Inflammatory macrophage treated with lipopolysaccharide for 4 hours (primary cell): Measurements from ENCODE around the gene LRRC15.

ENCODE experiments used
- DNase-seq: peaks from one replicate; pipeline ENCODE4 v3.0.0-alpha.2; 2020

Gene LRRC15

DNA sequence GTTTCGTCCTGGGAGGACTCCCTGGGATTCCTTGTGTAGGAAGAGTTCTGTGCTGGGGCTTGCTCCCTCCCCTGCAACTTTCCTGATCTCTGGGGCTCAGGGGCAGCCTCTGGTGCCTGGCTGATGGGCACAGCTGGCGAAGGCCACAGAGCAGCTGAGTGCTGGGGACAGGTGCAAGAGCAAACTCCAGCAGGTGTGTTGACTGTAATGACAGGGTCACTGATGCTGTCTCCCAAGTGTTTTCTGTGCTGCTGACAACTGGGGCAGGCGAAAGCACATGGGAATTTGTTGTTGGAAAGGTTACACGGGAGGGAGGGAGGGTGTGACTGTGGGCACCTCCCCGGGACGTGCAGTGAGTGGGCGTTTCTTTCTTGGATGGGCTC is 40.0 kb downstream of the LRRC15 start:
- no peak for DNase-seq

DNA sequence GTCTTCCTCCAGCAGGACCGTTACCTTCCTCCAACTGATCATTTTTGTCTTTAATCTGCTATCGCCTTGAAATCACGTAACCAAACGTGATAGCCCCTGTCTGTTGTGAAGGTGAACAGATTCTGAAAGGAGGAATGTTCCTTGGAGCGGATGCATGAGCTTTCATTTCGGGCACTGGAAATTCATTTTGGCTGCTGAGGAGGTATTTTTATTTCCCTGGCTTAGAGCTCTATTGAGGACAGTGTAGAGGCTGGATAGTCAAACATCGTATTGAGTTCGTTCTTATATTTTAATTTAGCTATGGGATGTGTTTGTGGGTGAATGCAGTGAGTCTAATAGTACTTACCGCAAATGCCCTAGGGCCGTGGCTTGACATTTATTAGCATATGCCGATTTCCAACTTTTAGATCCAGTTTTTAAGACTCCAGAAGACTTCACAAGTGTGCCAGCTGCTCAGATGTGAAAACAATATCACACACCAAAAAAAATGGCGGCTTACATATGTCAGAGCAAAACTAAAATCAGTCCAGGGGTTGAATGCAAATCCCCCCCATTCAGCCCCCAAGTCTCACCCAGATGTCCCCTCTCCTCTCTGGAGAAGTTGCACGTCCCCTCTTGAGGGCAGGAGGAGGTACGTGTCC is 40.5 kb downstream of the LRRC15 start:
- DNase-seq, result no peak

DNA sequence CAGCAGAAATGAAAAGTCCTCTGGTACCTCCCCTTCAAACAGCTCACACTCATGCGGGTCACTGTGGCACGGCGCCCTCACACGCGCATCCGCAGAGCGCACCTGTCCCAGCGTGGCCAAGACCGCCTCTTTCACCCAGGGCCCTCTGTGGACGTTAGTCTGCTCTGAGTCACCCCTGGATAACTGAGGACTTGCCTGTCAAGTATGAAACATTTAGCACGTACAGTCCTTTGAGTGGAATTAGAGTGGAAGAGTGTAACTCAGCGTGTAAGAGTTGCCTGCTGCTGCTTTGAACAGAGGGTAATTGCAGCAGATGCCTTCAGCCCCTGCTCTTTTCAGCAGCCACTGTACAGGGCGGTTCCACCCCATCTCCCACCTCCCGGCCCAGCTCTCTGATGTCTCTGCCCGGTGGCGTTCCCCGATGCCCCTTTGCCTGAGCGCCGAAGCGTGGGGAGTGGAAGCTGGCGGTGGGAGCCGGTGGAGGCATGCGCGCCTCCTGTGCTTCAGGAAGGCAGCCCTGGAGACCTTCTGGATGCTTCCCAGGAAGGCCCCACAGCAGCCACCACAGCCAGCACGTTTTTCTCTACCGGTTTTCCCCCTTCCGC is 41.4 kb downstream of the LRRC15 start:
- DNase-seq, result no peak

DNA sequence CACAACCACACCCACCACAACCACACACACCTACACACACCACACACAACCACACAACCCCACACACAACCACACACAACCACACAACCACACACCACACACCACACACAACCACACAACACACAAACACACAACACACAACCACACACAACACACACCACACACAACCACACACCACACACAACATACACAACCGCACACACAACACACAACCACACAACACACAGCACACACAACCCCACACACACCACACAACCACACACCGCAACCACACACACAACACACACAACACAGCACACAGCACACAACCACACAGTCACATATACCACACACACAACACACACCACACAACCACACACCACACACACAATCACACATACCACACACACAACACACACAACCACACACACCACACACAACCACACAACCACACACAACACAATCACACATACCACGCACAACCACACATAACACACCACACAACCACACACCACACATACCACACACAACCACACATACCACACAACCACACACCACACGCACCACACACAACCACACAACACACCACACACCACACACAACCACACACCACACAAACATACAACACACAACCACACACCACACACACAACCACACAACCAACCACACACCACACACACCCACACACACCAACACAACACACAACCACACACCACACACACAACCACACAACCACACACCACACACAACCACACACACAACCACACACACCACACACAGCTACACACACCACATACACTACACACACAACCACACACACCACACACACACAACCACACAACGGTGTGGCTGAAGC is 42.1 kb downstream of the LRRC15 start:
- DNase-seq, result no peak

DNA sequence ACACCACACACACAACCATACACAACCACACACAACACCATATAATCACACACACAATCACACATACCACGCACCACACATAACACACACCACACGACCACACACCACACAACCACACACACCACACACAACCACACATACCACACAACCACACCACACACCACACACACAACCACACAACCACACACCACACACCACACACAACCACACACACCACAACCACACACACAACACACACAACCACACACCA is 42.6 kb downstream of the LRRC15 start:
- no peak for DNase-seq

DNA sequence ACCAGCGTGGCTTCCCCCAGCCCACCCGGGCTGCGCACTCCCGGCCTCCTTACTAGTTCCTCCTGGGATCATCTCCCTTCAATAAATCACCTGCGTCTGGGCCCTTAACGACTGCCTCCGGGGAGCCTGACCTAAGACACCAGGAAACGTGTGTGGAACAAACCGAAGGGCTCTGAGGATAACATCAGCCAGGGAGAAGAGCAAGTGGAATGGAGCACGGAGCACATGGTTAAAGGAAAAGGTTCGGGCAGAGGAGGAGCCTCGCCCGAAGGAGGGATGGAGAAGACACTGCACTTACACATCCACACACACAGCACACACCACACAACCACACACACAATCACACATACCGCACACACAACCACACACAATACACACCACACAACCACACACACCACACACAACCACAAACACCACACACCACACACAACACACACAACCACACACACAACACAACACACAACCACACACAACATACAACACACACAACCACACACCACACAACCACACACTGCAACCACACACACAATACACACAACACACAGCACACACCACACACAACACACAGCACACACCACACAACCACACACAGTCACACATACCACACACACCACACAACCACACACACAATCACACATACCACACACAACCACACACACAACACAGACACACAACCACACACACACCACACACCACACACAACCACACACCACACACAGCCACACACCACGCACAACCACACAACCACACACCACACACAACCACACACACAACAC is 43.2 kb downstream of the LRRC15 start:
- no peak for DNase-seq

DNA sequence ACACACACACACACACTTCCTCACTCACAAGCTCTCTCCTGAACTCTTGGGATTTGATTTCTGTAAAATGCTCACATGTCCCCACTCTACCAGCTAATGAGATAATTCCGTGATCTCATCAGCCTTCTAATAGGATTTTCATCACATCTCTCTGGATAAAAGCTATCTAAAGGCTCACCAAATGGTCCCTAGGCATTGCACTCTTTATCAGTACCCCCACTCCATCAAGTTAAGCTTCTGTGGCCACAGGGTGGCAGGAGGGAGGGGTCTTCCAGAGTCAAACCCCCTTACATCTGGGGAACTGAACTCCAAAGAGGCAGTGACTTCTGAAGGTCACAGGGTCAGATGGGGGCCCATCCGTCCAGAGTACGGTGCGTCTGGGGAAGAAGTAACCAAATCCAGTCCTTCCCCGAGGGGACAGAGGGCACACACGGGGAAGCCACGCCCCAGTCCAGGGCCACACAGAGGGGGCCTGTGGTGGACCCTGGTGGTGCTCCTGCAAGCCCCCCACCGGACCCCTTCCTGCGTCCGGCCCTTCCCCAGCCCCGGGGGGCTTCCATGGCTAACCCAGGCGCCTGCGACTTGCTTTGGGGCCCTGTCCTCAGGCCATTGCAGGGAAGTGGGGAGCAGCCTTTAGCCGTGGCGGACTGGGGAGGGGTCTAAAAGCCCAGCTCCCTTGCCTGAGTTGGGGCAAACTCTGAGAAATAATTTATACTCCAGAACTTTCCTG is 44.0 kb downstream of the LRRC15 start:
- no peak for DNase-seq

DNA sequence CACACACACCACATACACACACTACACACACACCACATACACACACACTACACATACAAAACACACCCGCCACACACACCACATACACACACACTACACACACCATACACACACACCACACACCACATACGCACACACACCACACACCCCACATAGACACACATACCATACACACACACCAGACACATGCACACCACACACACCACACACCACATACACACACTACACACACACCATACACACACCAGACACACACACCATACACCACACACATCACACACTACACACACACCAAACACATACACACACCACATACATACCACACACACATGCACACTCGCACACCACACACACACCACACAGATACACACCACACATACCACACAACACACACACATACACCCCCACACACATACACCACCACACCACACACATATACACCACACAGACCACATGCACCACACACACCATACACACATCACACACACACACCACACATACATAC is 44.7 kb downstream of the LRRC15 start:
- DNase-seq, result no peak

DNA sequence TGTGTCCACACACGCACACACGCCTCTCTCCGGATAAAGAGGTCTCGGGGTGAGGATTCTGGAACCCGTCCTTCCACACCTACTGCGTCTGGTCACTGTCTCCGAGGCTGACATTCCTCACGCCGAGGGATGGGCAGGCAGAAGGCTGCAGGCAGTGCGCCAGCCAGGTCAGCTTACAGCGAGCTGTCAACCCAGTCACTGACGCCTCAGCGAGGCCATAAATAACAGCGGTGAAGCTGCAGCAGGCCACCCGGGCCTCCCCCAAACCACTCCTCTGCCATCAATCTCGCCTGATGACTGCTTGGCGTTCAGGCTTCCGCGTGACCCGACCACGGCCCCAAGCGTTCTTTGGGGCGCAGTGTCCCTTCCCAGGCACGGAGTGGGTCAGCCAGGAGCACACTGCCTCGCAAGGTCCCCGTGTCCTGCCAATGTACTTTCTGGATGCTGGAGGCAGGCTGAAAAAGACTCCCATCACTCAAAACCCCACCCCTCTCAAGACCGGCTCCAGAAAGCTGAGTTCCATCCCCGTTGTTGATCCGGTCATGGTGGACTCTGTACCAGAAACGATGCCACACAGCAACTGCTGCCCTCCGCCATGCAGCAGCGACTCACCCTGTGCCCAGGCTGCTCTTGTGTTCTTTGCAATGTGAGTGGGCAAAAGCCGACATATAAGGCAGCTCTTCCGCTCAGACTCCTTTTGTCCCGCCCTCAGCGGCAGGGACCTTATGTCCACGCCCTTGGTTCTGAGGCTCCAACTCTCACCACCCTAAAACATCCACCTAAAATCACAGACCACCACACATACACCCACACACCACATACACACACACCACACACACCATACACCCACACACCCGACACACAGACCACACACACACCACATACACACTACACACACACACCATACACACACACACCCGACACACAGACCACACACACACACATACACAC is 45.5 kb downstream of the LRRC15 start:
- DNase-seq, result peak; percentile 57

DNA sequence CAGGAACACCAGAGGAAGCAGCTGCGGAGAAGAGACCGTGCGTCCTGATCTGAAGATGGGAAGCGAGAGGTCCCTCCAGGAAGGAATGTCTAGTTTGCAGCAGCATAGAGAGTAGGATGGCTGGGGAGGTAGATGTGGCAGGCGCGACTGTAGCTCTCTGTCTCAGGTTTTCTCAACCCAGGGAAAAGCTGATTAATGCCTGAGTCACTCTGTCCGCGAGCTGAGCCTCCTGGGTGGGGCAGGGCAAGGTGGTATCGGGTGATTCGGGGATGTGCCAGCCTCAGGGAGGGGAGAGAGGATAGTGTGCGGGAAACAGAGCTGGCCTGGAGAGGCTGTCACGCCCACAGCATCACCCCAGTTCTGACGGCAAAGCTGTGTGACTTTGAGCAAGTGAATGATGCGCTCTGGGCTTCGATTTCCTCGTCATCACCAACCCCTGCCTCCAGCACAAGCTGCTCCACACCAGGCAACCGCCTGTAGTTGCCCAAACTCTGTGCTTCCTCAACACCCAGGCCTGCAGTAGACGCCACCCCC is 46.8 kb downstream of the LRRC15 start:
- peak; percentile 19 for DNase-seq

DNA sequence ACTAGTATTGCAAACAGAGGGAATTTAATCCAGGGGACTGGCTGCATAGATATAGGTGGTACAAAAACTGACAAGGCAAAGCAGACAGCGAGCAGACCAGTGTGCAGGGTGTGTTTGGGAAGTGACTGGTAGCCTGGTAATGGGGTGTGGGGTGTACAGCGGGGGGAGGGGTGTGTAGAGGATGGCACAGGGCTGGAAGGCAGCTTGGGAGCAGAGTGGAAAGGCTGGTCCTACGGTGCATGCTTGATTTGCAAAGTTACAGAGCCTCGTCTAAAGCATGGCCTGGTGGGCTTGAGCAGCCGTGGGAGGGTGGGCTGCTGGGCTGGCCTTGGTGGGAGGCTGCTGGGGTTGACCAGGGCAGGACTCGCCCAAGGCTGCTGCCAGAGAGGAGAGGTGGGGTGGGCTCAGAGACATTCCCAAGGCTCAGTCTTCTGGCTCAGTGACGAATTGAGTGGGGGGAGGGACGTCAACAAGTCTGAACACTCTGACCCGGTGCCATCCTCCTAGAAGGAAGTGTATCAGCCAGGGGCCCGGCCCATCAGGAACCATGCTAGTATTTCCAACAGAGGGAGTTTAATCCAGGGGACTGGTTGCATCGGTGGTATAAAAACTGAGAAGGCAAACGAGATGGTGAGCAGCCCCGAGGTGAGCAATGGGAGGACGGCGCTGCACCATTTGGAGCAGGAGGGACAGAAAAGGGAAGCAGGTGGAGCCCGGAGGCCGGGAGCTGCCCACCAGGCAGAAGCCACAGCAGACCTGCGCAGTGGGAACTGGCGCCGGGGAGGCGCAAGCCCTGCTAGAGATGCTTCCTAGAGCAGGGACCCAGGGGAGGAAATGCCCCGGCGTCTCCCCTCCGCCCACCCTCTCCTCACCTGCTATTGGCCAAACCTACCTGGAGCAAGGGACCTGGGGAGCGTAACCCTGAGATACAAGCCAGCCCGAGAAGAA is 47.6 kb downstream of the LRRC15 start:
- no peak for DNase-seq

DNA sequence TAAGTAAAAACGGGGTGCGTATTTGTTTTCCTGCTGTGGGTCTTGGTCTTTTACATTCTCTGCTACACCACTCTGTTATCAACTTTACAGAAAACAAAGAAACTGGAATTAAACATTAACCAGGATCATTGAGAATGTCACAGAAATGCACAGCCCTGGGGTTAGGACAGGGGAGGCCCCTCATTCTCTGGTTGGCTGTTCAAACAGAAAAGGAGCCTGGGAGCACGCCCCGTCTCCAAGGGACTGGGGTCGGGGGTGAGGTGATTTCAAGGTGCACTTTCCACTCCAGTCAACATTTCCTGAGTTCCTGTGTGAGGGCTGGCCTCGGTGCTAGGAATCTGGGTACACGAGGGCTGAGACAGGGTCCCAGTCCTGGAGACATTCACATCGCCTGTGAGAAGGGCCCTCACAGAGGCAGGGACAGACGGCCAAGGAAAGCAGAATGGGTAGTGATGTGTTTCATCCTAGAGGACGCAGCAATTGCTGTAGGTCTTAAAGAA is 48.7 kb downstream of the LRRC15 start:
- no peak for DNase-seq

DNA sequence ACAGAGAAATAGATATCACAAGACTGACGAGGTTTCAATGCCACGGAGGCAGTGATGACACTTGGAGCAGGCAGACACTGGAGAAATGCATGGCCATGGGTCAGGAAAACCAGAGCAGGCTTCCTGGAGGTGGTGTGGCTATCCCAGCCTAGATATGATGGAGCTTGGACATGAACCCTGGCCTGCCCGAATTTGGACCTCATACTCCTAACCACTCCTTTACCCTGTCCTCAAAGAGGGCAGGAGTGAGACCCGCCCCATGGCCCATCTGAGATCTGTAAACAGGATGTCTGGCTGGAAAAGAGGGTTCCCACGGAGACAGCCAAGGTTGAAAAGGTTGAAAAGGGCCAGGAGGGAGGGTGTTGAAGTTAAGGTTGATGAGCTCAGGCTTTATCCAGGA is 49.4 kb downstream of the LRRC15 start:
- no peak for DNase-seq

DNA sequence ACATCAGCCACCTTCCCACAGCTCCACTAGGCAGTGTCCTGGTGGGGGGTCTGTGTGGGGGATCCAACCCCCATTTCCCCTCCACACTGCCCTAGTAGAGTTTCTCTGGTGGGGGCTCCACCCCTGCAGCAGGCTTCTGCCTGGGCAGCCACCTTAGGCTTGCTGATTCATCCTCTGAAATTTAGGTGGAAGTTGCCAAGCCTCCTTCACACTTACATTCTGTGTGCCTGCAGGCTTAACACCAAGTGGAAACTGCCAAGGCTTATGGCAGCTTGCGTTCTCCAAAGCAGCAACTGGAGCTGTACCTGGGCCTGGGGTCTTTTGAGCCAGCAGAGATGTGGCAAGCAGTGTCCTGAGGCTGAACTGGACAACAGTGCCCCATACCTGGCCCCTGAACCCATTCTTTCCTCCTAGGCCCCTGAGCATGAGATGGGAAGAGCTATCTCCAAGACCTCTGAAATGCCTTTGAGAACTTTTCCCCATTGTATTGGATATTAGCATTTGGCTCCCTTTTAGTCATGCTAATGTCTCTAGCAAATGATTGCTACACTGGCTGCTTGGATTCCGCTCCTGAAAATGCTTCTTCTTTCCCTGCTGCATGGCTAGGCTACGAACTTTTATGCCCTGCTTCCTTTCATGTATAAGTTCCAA is 50.9 kb downstream of the LRRC15 start:
- DNase-seq, result no peak

DNA sequence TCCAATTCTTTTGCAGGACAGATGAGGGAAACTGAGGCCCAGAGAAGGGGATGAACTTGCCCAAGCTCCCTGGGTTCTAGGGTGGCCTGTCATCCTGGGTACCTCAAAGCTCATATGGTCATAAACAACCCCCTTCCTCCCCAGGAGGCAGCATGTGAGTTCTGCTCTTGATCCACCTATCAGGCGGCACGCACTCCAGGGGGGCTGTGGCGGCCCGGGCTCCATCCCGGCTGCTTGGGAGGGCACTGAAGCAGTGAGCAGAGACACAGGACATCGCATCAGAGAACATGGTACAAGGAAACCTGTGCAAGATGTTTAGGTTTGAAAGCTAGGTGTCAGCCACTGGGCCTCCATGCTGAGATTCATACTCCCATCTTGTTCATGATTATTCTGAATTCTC is 52.6 kb downstream of the LRRC15 start:
- DNase-seq, result no peak

DNA sequence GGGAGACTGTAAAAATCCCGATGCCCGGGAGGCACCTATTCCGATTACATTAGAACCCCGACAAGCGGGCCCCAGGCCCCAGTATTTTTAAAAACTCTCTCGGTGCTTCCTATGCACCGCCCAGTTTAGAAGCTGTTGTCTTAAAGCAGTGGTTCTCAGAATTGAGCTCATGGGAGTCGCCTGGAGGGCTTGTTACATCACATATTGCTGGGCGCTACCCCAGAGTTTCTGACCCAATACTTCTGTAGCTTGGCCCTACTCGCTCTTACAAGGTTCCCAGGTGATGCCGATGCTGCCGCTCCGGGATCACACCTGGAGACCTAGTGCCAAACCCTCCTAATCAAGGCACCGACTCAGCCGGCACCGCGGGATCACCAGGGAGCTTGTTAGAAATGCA is 53.6 kb downstream of the LRRC15 start:
- no peak for DNase-seq

DNA sequence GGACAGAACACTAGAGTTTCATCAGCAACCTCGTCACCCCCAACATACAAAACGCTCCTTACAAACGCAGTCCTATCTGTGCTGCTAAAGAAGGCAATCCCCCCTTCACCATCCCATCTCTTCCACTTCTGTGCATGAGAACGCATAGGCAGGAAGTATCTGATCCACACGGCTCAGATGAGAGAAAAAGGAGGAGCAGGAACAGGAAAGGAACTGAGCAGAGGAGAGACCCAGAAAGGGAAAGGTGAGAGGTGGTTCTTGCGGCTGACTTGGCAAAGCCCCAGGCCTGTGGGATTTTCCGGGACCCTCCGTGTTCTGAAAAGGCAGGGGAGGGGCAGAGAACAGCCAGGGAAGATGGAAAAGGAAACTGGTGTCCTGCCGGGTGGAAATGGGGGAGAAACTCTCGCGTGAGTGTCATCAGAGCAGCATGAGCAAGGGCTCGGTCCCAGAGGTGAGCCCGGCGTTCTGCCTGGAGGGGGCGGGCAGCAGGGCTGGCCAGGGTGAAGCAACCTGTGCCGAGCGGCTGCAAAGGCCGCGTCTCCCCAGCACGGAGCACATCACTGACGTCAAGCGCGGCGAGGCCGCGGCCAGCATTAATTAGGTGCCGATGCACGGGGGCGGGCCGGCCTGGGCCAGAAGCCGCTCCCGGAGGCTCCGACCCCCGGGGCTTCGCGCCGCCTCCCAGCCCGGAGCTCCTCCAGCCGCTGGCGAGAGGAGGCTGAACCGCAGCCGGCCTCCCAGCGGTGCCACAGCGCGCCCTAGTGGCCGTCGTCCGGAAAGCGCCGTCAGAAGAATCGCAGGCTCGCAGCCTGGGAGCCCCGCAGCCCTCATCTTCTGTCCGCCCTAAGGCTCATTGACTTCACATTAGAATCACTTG is 54.2 kb downstream of the LRRC15 start:
- peak; percentile 71 for DNase-seq

DNA sequence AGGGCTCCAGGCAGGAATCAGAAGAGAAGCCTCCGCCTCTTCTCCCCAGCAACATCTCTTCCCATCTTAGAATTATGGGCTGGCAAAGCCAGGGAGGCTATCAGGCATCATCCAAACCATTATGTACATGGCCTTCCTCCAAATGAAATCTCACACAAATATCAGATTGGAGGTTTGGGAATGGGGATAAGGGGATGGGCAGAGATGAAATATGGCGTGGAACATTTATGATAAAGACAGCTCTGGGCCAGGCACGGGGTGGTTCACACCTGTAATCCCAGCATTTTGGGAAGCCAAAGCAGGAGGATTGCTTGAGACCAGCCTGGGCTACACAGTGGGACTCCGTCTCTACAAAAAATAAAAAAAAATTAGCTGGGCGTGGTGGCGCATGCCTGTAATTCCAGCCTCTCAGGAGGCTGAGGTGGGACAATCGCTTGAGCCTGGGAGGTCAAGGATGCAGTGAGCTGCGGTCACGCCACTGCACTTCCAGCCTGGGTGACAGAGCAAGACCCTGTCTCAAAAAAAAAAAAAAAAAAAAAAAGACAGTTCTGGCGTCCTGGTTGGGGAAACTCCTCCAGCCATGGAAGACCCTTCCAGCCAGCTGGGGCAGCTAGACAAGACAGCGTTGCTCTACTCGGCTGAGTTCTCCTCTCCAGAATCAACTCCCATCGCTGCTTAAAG is 55.0 kb downstream of the LRRC15 start:
- DNase-seq, result no peak
